ENCODE data around the gene DDX10.

Gene DDX10

DNA sequence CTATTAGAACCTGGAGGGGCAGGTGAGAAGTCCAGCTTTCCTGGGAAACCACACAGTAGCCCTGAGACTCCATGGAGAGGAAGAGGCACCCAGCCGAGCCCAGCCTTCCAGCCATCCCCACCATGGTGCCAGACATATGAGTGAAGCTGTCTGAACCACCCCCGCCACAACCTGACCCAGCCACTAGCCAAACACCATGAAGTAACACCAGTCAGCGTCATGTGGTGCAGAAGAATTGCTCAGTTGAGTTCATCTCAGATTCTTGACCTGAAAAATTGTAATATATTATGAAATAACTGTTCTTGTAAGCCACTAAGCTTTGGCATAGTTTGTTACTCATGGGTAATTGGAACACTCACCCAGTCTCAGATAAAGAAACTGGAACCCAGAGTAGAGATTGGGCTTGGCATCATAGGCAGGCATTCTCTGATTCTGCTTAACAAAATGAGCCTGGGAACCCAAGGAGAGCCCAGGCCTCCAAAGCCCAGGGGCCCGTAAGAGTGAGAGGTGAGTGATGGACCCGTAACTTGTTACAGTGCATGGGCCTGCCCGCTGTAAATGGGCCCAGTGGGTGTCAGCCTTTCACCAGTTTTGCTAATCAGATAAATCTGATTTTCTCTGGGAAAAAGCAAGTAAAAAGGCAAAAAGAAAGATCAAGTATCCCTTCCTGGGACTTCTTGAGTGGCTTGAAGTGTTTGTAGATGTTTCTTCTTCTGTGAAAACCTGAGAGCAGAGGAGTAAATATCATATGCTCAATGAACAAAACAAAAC is 305.5 kb downstream of the DDX10 start:
- H3K4me3 ChIP-seq (ENCODE audit: low read depth, low read length) = no peak overlapping the region
- TF ChIP-seq, protein P1, sequence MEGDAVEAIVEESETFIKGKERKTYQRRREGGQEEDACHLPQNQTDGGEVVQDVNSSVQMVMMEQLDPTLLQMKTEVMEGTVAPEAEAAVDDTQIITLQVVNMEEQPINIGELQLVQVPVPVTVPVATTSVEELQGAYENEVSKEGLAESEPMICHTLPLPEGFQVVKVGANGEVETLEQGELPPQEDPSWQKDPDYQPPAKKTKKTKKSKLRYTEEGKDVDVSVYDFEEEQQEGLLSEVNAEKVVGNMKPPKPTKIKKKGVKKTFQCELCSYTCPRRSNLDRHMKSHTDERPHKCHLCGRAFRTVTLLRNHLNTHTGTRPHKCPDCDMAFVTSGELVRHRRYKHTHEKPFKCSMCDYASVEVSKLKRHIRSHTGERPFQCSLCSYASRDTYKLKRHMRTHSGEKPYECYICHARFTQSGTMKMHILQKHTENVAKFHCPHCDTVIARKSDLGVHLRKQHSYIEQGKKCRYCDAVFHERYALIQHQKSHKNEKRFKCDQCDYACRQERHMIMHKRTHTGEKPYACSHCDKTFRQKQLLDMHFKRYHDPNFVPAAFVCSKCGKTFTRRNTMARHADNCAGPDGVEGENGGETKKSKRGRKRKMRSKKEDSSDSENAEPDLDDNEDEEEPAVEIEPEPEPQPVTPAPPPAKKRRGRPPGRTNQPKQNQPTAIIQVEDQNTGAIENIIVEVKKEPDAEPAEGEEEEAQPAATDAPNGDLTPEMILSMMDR (IDR thresholded peaks at IDR 0.05; ENCODE audit: borderline replicate concordance, insufficient read depth, low read depth, low read length) = no peak

DNA sequence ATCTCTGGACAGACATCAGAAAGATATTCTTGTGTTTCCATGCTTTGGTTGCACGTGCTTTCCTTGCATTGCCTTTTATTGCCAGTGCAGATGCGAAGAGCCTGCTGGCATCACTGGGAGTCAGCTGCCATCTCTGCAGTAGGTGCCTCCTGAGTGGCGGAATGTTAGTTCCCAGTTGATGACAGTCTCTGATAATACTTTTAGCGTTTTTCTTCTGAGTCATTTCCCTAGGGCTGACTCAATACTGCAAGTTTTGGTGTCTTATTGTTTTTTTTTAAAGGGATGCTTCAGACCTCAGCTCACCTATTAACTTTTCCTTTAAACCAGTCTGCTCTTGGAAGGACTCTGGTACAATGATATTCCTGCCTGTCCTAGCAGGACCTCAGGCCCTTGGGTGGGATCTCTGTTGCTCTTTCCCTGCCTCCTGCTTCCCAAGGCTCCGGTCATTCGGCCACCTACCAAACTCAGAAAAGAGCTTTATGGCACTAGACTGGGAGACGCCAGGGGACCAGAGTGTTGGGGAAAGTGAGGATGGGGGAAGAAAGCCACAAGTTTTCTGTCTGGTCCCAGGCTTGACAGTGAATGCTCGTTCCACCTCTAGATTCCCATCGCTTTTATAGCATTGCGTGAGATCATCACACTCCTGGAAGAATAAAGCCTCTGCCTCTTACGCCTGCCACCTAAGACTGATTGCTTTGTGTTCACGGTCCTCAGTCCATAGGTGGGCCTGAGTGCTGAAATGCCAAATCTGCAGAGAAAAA is 308.7 kb downstream of the DDX10 start:
- TF ChIP-seq, protein P1 (IDR thresholded peaks at IDR 0.05; ENCODE audit: borderline replicate concordance, insufficient read depth, low read depth, low read length) = no peak
- no peak overlapping the region for H3K4me3 ChIP-seq (ENCODE audit: low read depth, low read length)

DNA sequence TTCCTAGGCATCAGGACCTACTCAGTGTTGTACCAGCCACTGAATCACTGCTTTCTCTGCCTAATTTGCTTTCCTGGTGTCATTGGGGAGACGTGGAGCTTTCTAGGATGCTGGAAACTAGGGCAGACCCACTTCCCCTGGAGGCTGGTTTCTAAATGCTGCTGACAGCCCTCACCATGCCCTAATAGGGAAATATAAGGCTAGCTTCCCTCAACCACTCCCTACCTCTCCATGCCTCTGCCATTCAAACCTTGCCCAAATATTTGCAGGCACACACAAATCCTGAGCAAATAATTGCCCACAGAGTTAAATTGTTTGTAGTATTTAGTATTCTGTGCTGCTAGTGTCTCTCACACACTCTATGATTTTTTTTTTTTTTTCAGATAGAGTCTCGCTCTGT is 310.2 kb downstream of the DDX10 start:
- no peak overlapping the region for H3K4me3 ChIP-seq (ENCODE audit: low read depth, low read length)
- TF ChIP-seq, protein P1 (IDR thresholded peaks at IDR 0.05; ENCODE audit: borderline replicate concordance, insufficient read depth, low read depth, low read length) = no peak

DNA sequence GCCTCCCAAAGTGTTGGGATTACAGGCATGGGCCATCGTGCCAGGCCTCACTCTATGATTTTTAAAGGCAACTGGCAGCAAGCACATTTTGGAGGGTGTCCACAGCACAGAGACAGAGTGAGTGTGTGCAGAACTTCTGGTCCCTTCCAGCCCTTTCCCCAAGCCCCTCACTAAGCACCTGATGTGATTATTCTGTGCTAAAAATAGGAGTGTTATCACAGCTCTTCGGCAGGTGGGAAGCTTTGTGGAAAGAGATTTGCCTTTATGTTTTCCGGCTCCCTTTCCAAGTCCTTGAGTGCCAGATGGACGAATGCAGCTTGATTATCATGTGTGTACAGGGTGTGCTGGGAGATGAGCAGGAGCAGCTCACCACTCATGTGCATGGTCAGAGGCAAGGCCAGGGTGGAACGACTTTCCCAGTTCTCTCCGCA is 310.8 kb downstream of the DDX10 start:
- no peak overlapping the region for H3K4me3 ChIP-seq (ENCODE audit: low read depth, low read length)

DNA sequence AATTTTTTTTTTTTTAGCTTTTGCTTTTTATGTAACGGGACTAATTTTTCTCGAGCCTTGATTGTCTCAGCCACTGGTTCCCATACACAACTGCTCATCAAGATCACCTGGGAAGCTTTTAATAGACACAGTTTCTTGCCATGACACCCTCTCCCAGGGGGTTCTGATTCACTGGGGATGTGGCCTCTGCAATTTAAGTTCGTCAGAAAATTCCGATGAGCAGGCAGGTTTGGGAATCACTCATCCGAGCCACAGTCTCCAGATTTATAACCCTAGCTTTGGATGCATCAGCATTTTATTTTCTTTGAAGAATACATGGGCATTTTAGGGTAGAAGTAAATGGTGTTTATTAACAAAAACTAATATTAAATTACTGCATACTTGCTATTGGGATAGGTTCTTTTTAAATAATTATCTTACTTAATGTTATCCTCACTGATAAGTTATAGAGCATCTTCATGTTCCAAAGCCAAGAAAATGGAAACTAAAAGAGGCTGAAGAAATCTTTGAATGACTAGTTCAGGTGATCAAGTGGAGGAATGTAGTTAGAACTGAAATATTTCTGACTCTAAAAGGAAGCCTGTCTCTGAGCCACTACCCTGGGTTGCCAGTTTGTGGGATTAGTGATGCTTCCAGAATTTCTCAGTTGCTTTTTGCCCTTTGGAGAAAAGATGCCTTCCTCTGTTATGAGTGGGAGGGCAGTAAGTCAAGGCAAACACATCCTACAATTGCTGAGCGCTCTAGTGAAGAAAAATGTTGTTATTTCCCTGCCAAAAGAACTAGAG is 319.0 kb downstream of the DDX10 start:
- TF ChIP-seq, protein P1 (IDR thresholded peaks at IDR 0.05; ENCODE audit: borderline replicate concordance, insufficient read depth, low read depth, low read length) = no peak
- no peak overlapping the region for H3K4me3 ChIP-seq (ENCODE audit: low read depth, low read length)

More for the DNA sequence above, 310.8 kb downstream of the DDX10 start:
- TF ChIP-seq, protein P1 (IDR thresholded peaks at IDR 0.05; ENCODE audit: borderline replicate concordance, insufficient read depth, low read depth, low read length) = no peak

DNA sequence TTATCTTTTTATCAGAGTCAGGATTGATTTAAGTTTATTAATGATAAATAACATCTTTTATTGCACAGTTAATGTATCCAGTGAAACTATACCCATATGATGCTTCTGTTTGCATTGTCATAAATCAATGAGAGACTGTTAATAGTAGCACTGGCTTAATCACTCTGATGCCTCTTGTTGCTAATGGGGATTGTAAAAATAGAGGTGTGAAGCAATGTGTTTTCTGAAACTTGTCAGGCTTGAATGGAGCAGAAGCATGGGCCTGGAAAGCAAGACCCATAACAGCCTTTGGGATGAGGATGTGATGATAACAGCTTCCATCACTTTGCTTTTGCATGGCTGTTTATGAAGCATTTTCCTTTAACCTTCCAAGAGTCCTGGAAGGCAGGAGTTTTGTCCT is 319.7 kb downstream of the DDX10 start:
- no peak overlapping the region for H3K4me3 ChIP-seq (ENCODE audit: low read depth, low read length)
- TF ChIP-seq, protein P1 (IDR thresholded peaks at IDR 0.05; ENCODE audit: borderline replicate concordance, insufficient read depth, low read depth, low read length) = no peak
